Measurements from ENCODE around the gene ERV3-1. TPM values are rescaled to one million over a fixed set of nuclear protein-coding genes. Genes with fewer than 3 reads are reported as not detected.

The ERV3-1 gene
- total RNA-seq, 1 donor from 2014 or later, result 32.0 TPM

DNA sequence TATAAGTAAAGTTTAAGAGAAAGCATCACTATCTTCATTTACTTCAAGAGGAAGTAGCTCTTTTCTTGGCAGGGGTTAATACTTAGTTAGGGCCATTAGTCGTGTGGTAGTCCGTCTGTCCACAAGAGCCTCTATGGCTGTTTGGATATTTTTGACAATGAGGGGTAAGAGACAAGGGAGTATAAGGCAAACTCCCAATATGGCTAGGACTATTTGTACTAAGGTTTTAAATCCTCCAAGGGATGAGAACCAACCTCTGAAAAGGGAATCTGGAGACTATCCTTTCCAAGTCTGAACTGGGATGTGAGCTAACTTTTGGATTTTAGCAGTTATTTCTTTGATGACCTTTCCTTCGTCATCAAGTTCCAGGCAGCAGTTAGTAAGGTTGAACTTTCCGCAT is 15.6 kb downstream of the ERV3-1 start, which contains the start of gene ZNF117:
Gene ZNF117 (minus strand): TSS at position 101 of the 400 bp plus-strand sequence.
- Histone ChIP-seq H3K9me3 (peaks cover 50% of the 10 kb centered on the region), H3K36me3 (peaks cover 7% of the 10 kb centered on the region), H3K4me1 (no peaks in the 10 kb centered on the region), H3K27me3 (ENCODE audit: low read depth) (no peaks in the 10 kb centered on the region), H3K4me3 (no peak within 1 kb of the TSS), H3K27ac (no peak within 1 kb of the TSS)
- DNase-seq (no peak), ATAC-seq (no peak)
- TF ChIP-seq, protein P1, sequence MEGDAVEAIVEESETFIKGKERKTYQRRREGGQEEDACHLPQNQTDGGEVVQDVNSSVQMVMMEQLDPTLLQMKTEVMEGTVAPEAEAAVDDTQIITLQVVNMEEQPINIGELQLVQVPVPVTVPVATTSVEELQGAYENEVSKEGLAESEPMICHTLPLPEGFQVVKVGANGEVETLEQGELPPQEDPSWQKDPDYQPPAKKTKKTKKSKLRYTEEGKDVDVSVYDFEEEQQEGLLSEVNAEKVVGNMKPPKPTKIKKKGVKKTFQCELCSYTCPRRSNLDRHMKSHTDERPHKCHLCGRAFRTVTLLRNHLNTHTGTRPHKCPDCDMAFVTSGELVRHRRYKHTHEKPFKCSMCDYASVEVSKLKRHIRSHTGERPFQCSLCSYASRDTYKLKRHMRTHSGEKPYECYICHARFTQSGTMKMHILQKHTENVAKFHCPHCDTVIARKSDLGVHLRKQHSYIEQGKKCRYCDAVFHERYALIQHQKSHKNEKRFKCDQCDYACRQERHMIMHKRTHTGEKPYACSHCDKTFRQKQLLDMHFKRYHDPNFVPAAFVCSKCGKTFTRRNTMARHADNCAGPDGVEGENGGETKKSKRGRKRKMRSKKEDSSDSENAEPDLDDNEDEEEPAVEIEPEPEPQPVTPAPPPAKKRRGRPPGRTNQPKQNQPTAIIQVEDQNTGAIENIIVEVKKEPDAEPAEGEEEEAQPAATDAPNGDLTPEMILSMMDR (IDR thresholded peaks at IDR 0.05), result no peak
- intact Hi-C loops (cut with DNase I), result no loop called here

DNA sequence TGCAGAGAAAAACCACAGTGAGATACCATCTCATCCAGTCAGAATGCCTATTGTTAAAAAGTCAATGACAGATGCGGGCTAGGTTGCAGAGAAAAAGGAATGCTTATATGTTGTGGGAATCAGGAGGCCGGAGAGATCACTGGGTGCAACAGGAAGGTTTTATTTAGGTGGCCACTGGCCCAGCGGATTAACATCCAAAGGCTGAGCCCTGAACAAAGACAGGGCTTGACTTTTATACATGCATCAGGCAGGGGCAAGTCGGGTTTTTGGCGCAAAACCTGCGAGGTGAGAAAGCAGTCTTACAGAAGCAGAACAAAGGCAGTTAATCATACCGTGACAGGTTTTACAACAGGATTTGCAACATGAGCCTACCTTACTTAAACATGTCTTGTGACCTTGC is 16.3 kb downstream of the ERV3-1 start:
- intact Hi-C loops (cut with DNase I), result no loop called here
- H3K4me1 ChIP-seq, result no peaks in the 10 kb centered on the region
- H3K27me3 ChIP-seq (ENCODE audit: low read depth), result no peaks in the 10 kb centered on the region
- peaks cover 7% of the 10 kb centered on the region for H3K36me3 ChIP-seq
- TF ChIP-seq, protein P1 (IDR thresholded peaks at IDR 0.05), result no peak
- H3K27ac ChIP-seq, result no peak overlapping the region
- no peak overlapping the region for H3K4me3 ChIP-seq
- ATAC-seq (no peak), DNase-seq (no peak)
- peaks cover 48% of the 10 kb centered on the region for H3K9me3 ChIP-seq

DNA sequence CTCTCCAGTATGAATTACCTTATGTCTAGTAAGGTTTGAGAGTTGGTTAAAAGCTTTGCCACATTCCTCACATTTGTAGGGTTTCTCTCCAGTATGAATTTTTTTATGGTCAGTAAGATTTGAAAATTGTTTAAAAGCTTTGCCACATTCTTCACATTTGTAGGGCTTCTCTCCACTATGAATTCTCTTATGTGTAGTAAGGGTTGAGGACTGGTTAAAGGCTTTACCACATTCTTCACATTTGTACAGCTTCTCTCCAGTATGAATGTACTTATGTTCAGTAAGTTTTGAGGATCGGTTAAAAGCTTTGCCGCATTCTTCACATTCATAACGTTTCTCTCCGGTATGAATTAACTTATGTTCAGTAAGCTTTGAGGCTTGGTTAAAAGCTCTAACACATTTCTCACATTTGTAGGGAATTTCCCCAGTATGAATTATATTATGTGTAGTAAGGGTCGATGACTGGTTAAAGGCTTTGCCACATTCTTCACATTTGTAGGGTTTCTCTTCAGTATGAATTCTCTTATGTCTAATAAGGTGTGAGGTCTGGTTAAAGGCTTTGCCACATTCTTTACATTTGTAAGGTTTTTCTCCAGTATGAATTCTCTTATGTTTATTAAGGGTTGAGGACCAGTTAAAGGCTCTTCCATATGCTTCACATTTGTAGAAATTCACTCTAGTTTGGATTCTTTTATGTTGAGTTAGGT is 27.8 kb downstream of the ERV3-1 start:
- Histone ChIP-seq H3K36me3 (peaks cover 25% of the 10 kb centered on the region), H3K9me3 (peaks cover 92% of the 10 kb centered on the region), H3K27ac (no peak overlapping the region), H3K27me3 (ENCODE audit: low read depth) (no peaks in the 10 kb centered on the region), H3K4me3 (no peak overlapping the region), H3K4me1 (no peaks in the 10 kb centered on the region)
- DNase-seq (no peak), ATAC-seq (no peak)
- intact Hi-C loops (cut with DNase I), result no loop called here
- TF ChIP-seq, protein P1 (IDR thresholded peaks at IDR 0.05), result no peak

DNA sequence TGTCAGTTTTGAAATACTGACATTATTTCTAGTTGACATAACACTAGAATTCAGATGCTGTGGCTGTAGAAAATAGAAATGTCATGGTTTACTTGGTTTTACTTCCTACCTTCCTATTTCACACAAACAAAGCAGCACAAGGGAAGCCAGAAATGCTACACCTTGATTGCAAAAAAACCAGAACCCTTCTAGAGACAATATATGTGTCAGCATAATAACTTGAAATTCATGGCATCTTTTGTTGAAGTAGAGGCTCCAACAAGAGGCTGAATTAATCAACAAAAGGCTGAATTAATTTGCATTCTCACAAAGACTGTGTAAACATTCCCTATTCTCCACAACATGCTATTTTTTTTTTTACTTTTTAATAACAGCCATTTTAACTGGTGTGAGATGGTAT is 40.9 kb downstream of the ERV3-1 start:
- no peak for DNase-seq
- ATAC-seq, result no peak
- Histone ChIP-seq H3K4me3 (no peak overlapping the region), H3K36me3 (no peaks in the 10 kb centered on the region), H3K27ac (no peak overlapping the region), H3K27me3 (ENCODE audit: low read depth) (no peaks in the 10 kb centered on the region), H3K4me1 (no peaks in the 10 kb centered on the region), H3K9me3 (peaks cover 25% of the 10 kb centered on the region)
- intact Hi-C loops (cut with DNase I), result no loop called here
- TF ChIP-seq, protein P1 (IDR thresholded peaks at IDR 0.05), result no peak

DNA sequence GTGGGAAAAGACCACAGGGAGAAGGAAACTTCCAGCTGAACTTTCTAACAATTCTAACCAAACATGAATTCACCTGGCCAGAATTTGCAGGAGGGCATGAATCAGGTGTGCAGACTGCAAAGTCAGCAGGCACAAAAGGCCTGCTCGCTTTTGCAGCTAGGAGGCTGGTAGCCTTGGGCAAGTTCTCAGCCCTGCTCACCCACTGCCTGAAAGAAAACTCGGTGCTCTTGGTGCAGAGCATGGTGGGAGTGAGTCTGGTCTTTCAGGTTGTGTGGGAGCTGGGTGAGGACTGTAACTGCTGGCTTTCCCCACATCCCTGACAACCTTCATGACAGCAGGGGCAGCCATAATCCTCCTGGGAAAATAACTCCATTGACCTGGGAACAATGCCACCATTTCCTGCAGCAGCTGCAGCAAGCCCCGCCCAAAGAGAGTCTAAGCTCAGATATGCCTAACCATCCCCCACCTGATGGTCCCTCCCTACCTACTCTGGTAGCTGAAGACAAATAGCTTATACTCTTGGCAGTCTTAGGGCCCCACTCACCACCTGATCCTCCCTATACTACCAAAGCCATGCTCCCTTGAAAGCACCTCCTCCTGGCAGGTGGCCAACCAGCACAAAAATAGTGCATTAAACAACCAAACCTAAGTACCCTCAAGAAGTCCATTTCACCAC is 47.3 kb downstream of the ERV3-1 start:
- TF ChIP-seq, protein P1 (IDR thresholded peaks at IDR 0.05), result no peak
- Histone ChIP-seq H3K27me3 (ENCODE audit: low read depth) (no peaks in the 10 kb centered on the region), H3K9me3 (peaks cover 5% of the 10 kb centered on the region), H3K36me3 (no peaks in the 10 kb centered on the region), H3K27ac (no peak overlapping the region), H3K4me3 (no peak overlapping the region), H3K4me1 (no peaks in the 10 kb centered on the region)
- intact Hi-C loops (cut with DNase I), result no loop called here
- DNase-seq (no peak), ATAC-seq (no peak)
